Transverse colon (tissue), 4 donors: ENCODE data around the gene SAT2.

Source experiments
- CTCF ChIP-seq, 5 experiments: fragments of 200-600 bp in 3 of 5; fragments of 450-650 bp in 2 of 5; sonication (generic) in 3 of 5; IDR thresholded peaks; 1 replicate in 2 of 5; 2 replicates in 3 of 5; pipeline ENCODE4 v1.5.1; 2016 to 2017; ENCODE audit warnings: antibody characterized with exemption in 5 of 5, inconsistent platforms in 3 of 5, mild to moderate bottlenecking in 2 of 5, moderate library complexity in 1 of 5
- EP300 ChIP-seq: sonication (generic); formaldehyde crosslinking; IDR thresholded peaks from one replicate; pipeline ENCODE4 v1.6.1; 2017; ENCODE audit warnings: antibody characterized with exemption, low read depth
- POLR2A ChIP-seq: fragments of 450-650 bp; IDR thresholded peaks from one replicate; pipeline ENCODE4 v1.6.1; 2016; ENCODE audit warnings: antibody characterized with exemption, mild to moderate bottlenecking, moderate library complexity
- POLR2AphosphoS5 ChIP-seq, 3 donors: sonication (generic); formaldehyde crosslinking; IDR thresholded peaks; one replicate each; pipeline ENCODE4 v1.6.1; 2016; ENCODE audit warnings: antibody characterized with exemption in 3 of 3

- TF ChIP-seq CTCF (IDR thresholded peaks at IDR 0.05) (no peak), POLR2A (no peak), POLR2AphosphoS5 (IDR thresholded peaks at IDR 0.05) (no peak), EP300 (no peak)
These were observed 13.2 kb upstream of the SAT2 start for GRCh38 chr17:7640783-7641182.
